Prostate gland (tissue), 2 donors: ENCODE results near the gene OCIAD2. TPM values are rescaled to one million over a fixed set of nuclear protein-coding genes. Genes with fewer than 3 reads are reported as not detected.
"Not testable (repeated sequence)": the region's sequence is repeated elsewhere in the genome, so short reads cannot be mapped to it uniquely, and the experiment has no call there.

ENCODE experiments used
- DNase-seq: peaks from one replicate; pipeline ENCODE4 v3.0.0-alpha.2; 2019; ENCODE audit warnings: low spot score
- H3K27ac ChIP-seq, 2 donors: fragments of 200-600 bp; sonication (generic); 2 replicates each; pipeline ENCODE4 v1.5.1; 2017 to 2019
- H3K27me3 ChIP-seq: fragments of 200-600 bp; sonication (generic); replicated peaks from 2 replicates; pipeline ENCODE4 v1.5.1; 2019; ENCODE audit not compliant: insufficient read depth
- H3K36me3 ChIP-seq, 2 donors: fragments of 200-600 bp; sonication (generic); 1 replicate in 1 of 2; 2 replicates in 1 of 2; pipeline versions ENCODE4 v1.5.1 to v1.8.1; 2017 to 2019
- H3K4me1 ChIP-seq: fragments of 200-600 bp; sonication (generic); replicated peaks from 2 replicates; pipeline ENCODE4 v1.5.1; 2019
- H3K4me3 ChIP-seq, 2 donors: fragments of 200-600 bp; sonication (generic); 2 replicates each; pipeline ENCODE4 v1.5.1; 2017 to 2019
- H3K9me3 ChIP-seq: fragments of 200-600 bp; sonication (generic); 2 replicates; pipeline ENCODE4 v1.5.1; 2017
- POLR2A ChIP-seq: fragments of 450-650 bp; IDR thresholded peaks from one replicate; pipeline ENCODE4 v1.6.1; 2016; ENCODE audit warnings: antibody characterized with exemption, mild to moderate bottlenecking
- POLR2AphosphoS5 ChIP-seq: sonication (generic); formaldehyde crosslinking; IDR thresholded peaks from one replicate; pipeline ENCODE4 v1.6.1; 2017; ENCODE audit warnings: antibody characterized with exemption
- WGBS: methylation state at CpG from one replicate; pipeline ENCODE4 v1.1.5; 2018; 5-methylcytosine and 5-hydroxymethylcytosine counted together
- intact Hi-C: fragments of 100-400 bp; cut with DNase I; formaldehyde crosslinking; loops from one replicate; pipeline ENCODE4 v1.14.2; 2022
- total RNA-seq, 2 donors: library from RNA; depleted of rRNA; stranded (reverse); fragments of >200 nt; gene quantifications; one replicate each; pipeline ENCODE4 v1.1.0, GENCODE V29; 2016
- TF ChIP-seq, protein P1 (sequence below), 4 experiments: fragments of 200-600 bp in 2 of 4; fragments of 450-650 bp in 2 of 4; sonication (generic) in 2 of 4; IDR thresholded peaks; 1 replicate in 3 of 4; 2 replicates in 1 of 4; pipeline ENCODE4 v1.5.1; 2016 to 2019; ENCODE audit warnings: antibody characterized with exemption in 4 of 4, mild to moderate bottlenecking in 2 of 4, moderate library complexity in 2 of 4

OCIAD2 gene
- total RNA-seq, 2 donors from 2014 or later, result 12.5 to 55.5 TPM

DNA sequence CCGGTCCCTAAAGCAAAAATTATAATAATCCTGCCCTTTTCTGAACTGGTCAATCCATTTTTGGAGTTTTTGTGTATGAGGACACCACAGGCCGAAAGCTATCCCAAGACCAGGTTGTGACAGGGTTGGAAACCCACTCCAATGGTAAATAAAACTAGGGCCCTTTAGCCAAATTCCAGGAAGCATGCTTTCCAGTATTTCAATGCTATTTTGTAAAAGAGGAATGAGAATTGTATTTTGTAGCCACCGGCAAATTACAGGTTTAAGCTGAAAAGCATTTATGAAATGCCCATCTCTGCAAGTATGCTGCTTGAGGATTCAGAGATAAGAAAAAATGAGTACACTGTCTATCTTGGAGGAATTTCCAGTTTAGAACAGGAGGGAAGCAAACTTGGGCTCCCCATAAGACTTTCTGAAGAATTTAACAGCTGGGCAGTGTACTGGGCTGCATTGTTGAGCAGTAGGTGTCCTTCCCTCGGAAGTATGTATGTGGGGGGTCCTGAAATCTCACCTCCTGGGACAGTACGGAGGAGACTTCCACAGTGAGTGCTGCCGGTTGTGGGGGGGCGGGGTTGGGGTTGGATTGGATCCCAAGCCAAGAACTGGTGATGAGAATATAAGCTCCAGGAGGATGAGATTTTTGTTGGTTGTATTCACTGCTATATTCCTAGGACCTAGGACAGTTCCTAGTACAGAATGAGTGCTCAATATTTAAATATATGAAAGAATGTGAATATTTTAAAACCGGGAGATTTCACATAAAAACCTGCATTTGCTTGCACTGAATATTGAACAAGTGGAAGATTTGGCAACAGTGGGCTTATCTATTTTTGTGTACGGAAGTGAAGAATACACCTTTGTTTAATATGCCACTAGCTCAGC is 26.8 kb downstream of the OCIAD2 start:
- H3K4me1 ChIP-seq, result no peaks in the 10 kb centered on the region
- no peak overlapping the region for H3K27ac ChIP-seq
- H3K27me3 ChIP-seq, result no peaks in the 10 kb centered on the region
- DNase-seq, result no peak
- TF ChIP-seq, protein P1, sequence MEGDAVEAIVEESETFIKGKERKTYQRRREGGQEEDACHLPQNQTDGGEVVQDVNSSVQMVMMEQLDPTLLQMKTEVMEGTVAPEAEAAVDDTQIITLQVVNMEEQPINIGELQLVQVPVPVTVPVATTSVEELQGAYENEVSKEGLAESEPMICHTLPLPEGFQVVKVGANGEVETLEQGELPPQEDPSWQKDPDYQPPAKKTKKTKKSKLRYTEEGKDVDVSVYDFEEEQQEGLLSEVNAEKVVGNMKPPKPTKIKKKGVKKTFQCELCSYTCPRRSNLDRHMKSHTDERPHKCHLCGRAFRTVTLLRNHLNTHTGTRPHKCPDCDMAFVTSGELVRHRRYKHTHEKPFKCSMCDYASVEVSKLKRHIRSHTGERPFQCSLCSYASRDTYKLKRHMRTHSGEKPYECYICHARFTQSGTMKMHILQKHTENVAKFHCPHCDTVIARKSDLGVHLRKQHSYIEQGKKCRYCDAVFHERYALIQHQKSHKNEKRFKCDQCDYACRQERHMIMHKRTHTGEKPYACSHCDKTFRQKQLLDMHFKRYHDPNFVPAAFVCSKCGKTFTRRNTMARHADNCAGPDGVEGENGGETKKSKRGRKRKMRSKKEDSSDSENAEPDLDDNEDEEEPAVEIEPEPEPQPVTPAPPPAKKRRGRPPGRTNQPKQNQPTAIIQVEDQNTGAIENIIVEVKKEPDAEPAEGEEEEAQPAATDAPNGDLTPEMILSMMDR (IDR thresholded peaks at IDR 0.05), result no peak
- TF ChIP-seq POLR2A, result no peak
- TF ChIP-seq POLR2AphosphoS5, result no peak
- intact Hi-C loops, result no loop called here
- 49% methylated on average over 9 of the region's 9 CpGs for WGBS
- H3K36me3 ChIP-seq, result no peaks in the 10 kb centered on the region
- H3K4me3 ChIP-seq, result no peak overlapping the region
- H3K9me3 ChIP-seq, result no peaks in the 10 kb centered on the region

DNA sequence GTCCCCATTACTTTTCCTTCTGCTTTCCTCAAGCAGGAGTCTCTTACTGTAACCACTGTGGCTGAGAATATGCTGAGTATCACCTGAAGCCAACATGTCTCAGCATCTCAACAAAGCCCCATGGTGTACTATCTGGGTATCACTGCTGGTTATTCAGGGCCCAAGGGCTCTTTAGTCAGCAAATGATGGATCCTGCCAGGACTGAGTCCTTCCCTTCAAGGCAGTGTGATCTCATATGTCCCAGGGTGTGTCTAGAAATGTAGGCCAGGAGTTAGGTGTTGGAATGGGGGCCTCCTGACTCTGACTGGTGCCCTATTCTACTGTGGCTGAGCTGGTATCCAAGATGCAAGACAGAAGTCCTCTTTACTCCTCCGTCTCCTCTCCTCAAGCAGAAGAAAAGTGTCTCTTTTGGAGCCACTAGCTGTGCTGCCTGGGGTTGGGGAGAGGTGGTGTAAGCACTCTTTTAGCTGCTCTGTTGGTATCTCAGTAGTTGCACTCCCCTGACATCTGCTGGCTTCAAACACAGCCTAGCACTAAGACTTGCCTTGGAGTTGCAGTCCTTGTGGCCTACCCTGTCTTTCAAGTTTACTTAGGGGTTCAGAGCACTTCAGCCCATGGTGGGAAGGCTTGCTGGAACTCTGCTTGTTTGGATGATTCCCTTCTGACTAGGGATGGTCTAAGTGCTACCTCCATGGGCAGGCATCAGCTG is 28.6 kb downstream of the OCIAD2 start:
- H3K4me1 ChIP-seq, result no peaks in the 10 kb centered on the region
- H3K9me3 ChIP-seq, result no peaks in the 10 kb centered on the region
- intact Hi-C loops, result no loop called here
- WGBS, result 94% methylated on average over 1 of the region's 1 CpG
- H3K27ac ChIP-seq, result no peak overlapping the region
- no peak for DNase-seq
- TF ChIP-seq, protein P1 (IDR thresholded peaks at IDR 0.05), result no peak
- no peak for TF ChIP-seq POLR2AphosphoS5
- TF ChIP-seq POLR2A, result no peak
- H3K4me3 ChIP-seq, result no peak overlapping the region
- no peaks in the 10 kb centered on the region for H3K36me3 ChIP-seq
- H3K27me3 ChIP-seq, result no peaks in the 10 kb centered on the region

DNA sequence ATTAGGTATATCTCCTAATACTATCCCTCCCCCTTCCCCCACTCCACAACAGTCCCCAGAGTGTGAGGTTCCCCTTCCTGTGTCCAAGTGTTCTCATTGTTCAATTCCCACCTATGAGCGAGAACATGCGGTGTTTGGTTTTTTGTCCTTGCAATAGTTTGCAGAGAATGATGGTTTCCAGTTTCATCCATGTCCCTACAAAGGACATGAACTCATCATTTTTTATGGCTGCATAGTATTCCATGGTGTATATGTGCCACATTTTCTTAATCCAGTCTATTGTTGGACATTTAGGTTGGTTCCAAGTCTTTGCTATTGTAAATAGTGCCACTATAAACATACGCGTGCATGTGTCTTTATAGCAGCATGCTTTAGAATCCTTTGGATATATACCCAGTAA is 41.9 kb downstream of the OCIAD2 start:
- H3K9me3 ChIP-seq, DNase-seq: not testable (repeated sequence)

DNA sequence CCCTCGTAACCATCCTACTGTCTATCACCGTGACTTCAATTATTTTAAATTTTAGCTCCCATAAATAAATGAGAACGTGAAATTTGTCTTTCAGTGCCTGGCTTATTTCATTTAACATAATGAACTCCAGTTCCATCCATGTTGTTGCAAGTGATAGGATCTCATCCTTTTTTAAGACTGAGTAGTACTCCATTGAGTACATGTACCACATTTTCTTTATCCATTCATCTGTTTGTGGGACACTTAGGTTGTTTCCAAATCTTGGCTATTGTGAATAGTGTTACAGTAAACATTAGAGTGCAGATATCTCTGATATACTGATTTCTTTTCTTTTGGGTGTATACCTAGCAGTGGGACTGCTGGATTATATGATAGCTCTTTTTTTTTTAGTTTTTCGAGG is 42.8 kb downstream of the OCIAD2 start:
- Histone ChIP-seq H3K36me3 (no peaks in the 10 kb centered on the region), H3K27me3 (no peaks in the 10 kb centered on the region), H3K27ac (no peak overlapping the region), H3K9me3 (no peaks in the 10 kb centered on the region), H3K4me3 (no peak overlapping the region), H3K4me1 (no peaks in the 10 kb centered on the region)
- intact Hi-C loops, result no loop called here
- TF ChIP-seq POLR2A (no peak), POLR2AphosphoS5 (no peak)
- TF ChIP-seq, protein P1 (IDR thresholded peaks at IDR 0.05), result no peak
- no peak for DNase-seq
- 90% methylated on average over 4 of the region's 4 CpGs for WGBS

More for the DNA sequence above, 41.9 kb downstream of the OCIAD2 start:
- H3K36me3 ChIP-seq, H3K4me1 ChIP-seq, H3K4me3 ChIP-seq, H3K27ac ChIP-seq, intact Hi-C loops, H3K27me3 ChIP-seq: not testable (repeated sequence)
- WGBS, result 94% methylated on average over 4 of the region's 4 CpGs

DNA sequence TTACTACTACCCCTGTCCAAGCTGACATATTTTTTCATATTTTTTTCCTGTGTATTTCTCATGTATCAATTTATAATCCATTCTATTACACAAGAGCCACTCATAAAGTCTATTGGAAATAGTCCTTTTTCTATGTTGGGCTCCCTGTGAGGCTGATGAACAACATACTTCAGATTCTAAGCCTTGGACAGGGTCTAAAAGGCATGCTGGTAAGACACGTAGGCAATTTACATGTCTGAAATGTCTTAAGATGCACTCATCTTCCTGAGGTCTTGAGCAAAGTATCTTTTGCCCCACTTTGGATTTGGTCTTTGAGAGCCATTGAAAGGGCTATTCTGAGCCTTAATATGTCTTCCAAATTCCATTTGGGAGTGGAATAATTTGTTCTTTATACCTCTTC is 43.9 kb downstream of the OCIAD2 start:
- Histone ChIP-seq H3K36me3 (no peaks in the 10 kb centered on the region), H3K4me1 (no peaks in the 10 kb centered on the region), H3K27me3 (no peaks in the 10 kb centered on the region), H3K9me3 (no peaks in the 10 kb centered on the region), H3K27ac (no peak overlapping the region), H3K4me3 (no peak overlapping the region)
- TF ChIP-seq POLR2AphosphoS5 (no peak), POLR2A (no peak)
- TF ChIP-seq, protein P1 (IDR thresholded peaks at IDR 0.05), result no peak
- 67% methylated on average over 1 of the region's 1 CpG for WGBS
- no peak for DNase-seq
- intact Hi-C loops, result no loop called here
